Loucy (cell line): ENCODE measurements around the gene SUMO2.

Source experiments
- H2AFZ ChIP-seq: fragments of 200-600 bp; sonication (generic); 2 replicates; pipeline ENCODE4 v1.6.0; 2016; ENCODE audit warnings: antibody characterized with exemption, mild to moderate bottlenecking, low read length, moderate library complexity
- H3F3A ChIP-seq: fragments of 200-600 bp; 2 replicates; pipeline ENCODE4 v1.6.0; 2016; ENCODE audit warnings: antibody characterized with exemption, low read depth, mild to moderate bottlenecking
- H3K27me3 ChIP-seq: fragments of 200-600 bp; sonication (generic); 2 replicates; pipeline ENCODE4 v1.6.1; 2014; ENCODE audit warnings: low read length, mild to moderate bottlenecking; ENCODE audit not compliant: insufficient read depth, poor library complexity, severe bottlenecking
- H3K36me3 ChIP-seq: fragments of 200-600 bp; sonication (generic); 2 replicates; pipeline ENCODE4 v1.6.1; 2016; ENCODE audit warnings: low read length; ENCODE audit not compliant: insufficient read depth
- H3K4me1 ChIP-seq: fragments of 200-600 bp; sonication (generic); 2 replicates; pipeline ENCODE4 v1.5.1; 2014; ENCODE audit warnings: low read length, mild to moderate bottlenecking; ENCODE audit not compliant: insufficient read depth, poor library complexity, severe bottlenecking
- H3K4me2 ChIP-seq: fragments of 200-600 bp; sonication (generic); 2 replicates; pipeline ENCODE4 v1.6.0; 2014; ENCODE audit warnings: antibody characterized with exemption, low read length, low read depth, mild to moderate bottlenecking; ENCODE audit not compliant: poor library complexity, severe bottlenecking
- H3K4me3 ChIP-seq: fragments of 200-600 bp; sonication (generic); 2 replicates; pipeline ENCODE4 v1.5.1; 2014; ENCODE audit warnings: low read length, mild to moderate bottlenecking, mixed read lengths; ENCODE audit not compliant: poor library complexity, severe bottlenecking
- H3K79me2 ChIP-seq: fragments of 200-600 bp; sonication (generic); 2 replicates; pipeline ENCODE4 v1.6.1; 2014; ENCODE audit warnings: low read length; ENCODE audit not compliant: insufficient read depth
- H3K9ac ChIP-seq: fragments of 200-600 bp; sonication (generic); 2 replicates; pipeline ENCODE4 v1.6.0; 2014; ENCODE audit warnings: mild to moderate bottlenecking, low read depth, low read length, moderate library complexity; ENCODE audit not compliant: poor library complexity, severe bottlenecking
- H3K9me2 ChIP-seq: fragments of 200-600 bp; sonication (generic); replicated peaks from 2 replicates; pipeline ENCODE4 v1.6.1; 2016; ENCODE audit warnings: low read depth, low read length, mixed read lengths
- H3K9me3 ChIP-seq: fragments of 200-600 bp; sonication (generic); 2 replicates; pipeline ENCODE4 v1.6.1; 2014; ENCODE audit warnings: mild to moderate bottlenecking, antibody characterized with exemption, low read length, low read depth; ENCODE audit not compliant: insufficient read depth
- H4K20me1 ChIP-seq: fragments of 200-600 bp; sonication (generic); 2 replicates; pipeline ENCODE4 v1.6.0; 2014; ENCODE audit warnings: antibody characterized with exemption, low read length, mild to moderate bottlenecking; ENCODE audit not compliant: insufficient read depth, poor library complexity, severe bottlenecking
- CTCF ChIP-seq: fragments of 200-600 bp; sonication (generic); conservative IDR thresholded peaks from 2 replicates; pipeline ENCODE4 v1.5.1; 2014; ENCODE audit warnings: mild to moderate bottlenecking, antibody characterized with exemption, low read length
- EZH2phosphoT487 ChIP-seq: fragments of 200-600 bp; IDR thresholded peaks from 2 replicates; pipeline ENCODE4 v1.6.1; 2018; ENCODE audit warnings: antibody characterized with exemption, mild to moderate bottlenecking, moderate library complexity, borderline replicate concordance

Gene SUMO2

DNA sequence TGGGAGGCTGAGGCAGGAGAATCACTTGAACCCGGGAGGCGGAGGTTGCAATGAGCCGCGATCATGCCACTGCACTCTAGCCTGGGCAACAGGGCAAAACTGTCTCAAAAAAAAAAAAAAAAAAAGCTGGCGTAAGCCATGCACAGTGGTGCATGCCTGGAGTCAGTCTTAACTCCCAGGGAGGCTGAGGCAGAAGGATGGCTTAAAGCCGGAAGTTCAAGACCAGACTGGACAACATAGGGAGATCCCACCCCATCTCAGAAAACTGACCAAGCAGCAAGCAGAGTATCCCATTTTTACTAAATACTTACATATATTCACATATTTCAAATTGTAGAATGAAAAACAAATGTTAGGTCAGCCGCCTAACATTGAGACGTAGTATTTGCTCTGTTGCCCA, 55.8 kb downstream of the SUMO2 start:
- Histone ChIP-seq H2AFZ (no peak overlapping the region), H4K20me1 (peaks cover 12% of the 10 kb centered on the region), H3F3A (no peaks in the 10 kb centered on the region), H3K36me3 (peaks cover 6% of the 10 kb centered on the region; the same call in 1 of the 2 replicates), H3K4me3 (no peak overlapping the region), H3K27me3 (no peaks in the 10 kb centered on the region), H3K9ac (no peak overlapping the region), H3K9me2 (no peaks in the 10 kb centered on the region), H3K4me1 (peaks cover 17% of the 10 kb centered on the region), H3K9me3 (no peaks in the 10 kb centered on the region), H3K79me2 (peaks cover 17% of the 10 kb centered on the region), H3K4me2 (no peak overlapping the region)
- TF ChIP-seq EZH2phosphoT487 (no peak), CTCF (no peak)

- no peak overlapping the region for H3K9ac ChIP-seq
- no peaks in the 10 kb centered on the region for H3K9me2 ChIP-seq
- TF ChIP-seq CTCF (no peak), EZH2phosphoT487 (no peak)
- H3F3A ChIP-seq: no peaks in the 10 kb centered on the region
- no peaks in the 10 kb centered on the region for H3K9me3 ChIP-seq
- no peak overlapping the region for H3K4me3 ChIP-seq
- peaks cover 14% of the 10 kb centered on the region for H3K4me1 ChIP-seq
- H3K79me2 ChIP-seq: peaks cover 16% of the 10 kb centered on the region
- H3K36me3 ChIP-seq: peaks cover 6% of the 10 kb centered on the region; the same call in 1 of the 2 replicates
- H3K4me2 ChIP-seq: no peak overlapping the region
- H4K20me1 ChIP-seq: peaks cover 12% of the 10 kb centered on the region
- no peak overlapping the region for H2AFZ ChIP-seq
- no peaks in the 10 kb centered on the region for H3K27me3 ChIP-seq
Observed at GRCh38 chr17:75125984-75126383, 56.8 kb downstream of the SUMO2 start.

GRCh38 chr17:75124819-75125162, 58.0 kb downstream of the SUMO2 start:
- Histone ChIP-seq H3K4me2 (no peak overlapping the region), H3K9me3 (no peaks in the 10 kb centered on the region), H3F3A (no peaks in the 10 kb centered on the region), H3K4me3 (no peak overlapping the region), H4K20me1 (peaks cover 3% of the 10 kb centered on the region), H3K9ac (no peak overlapping the region), H2AFZ (no peak overlapping the region), H3K9me2 (no peaks in the 10 kb centered on the region), H3K79me2 (peaks cover 4% of the 10 kb centered on the region; the same call in 1 of the 2 replicates), H3K36me3 (peaks cover 2% of the 10 kb centered on the region; the same call in 1 of the 2 replicates), H3K4me1 (peaks cover 11% of the 10 kb centered on the region), H3K27me3 (no peaks in the 10 kb centered on the region)
- TF ChIP-seq CTCF (no peak), EZH2phosphoT487 (no peak)
